Inflammatory macrophage (primary cell): Measurements from ENCODE around the gene FAHD1.
A peak's percentile ranks its signal among the peaks of the same experiment; 100 is the strongest.

Experiments
- DNase-seq, 2 donors: peaks; one replicate each; pipeline ENCODE4 v3.0.0-alpha.2; 2020 to 2022
- total RNA-seq, 18 experiments: gene quantifications; one replicate each; lab custom pipeline; 2026; ENCODE audit warnings: mixed read lengths in 6 of 18, inconsistent platforms in 2 of 18; lab: John Stamatoyannopoulos, UW

The FAHD1 gene
- total RNA-seq, result 8.5 to 43.1 (median 32.1) reads per million in 18 experiments

GRCh38 chr16:1826691-1827573 is at the start of gene FAHD1, which contains the start of gene HAGH:
Gene FAHD1 (plus strand): TSS chr16:1827206. CDS start chr16:1827239, 33 bp downstream.
Gene HAGH (minus strand): TSS chr16:1826825. CDS start chr16:1826787, 38 bp downstream.
- DNase-seq, result peak; percentile 96

GRCh38 chr16:1777375-1778199 is 49.4 kb upstream of the FAHD1 start:
- DNase-seq, result no peak

- DNase-seq, result no peak
These were observed 48.5 kb upstream of the FAHD1 start for GRCh38 chr16:1778200-1779179.

- DNase-seq, result no peak
These were observed 47.7 kb upstream of the FAHD1 start for GRCh38 chr16:1779234-1779701.

- DNase-seq, result no peak
These were observed 47.0 kb upstream of the FAHD1 start for GRCh38 chr16:1779741-1780676.

- no peak for DNase-seq
These were observed 46.3 kb upstream of the FAHD1 start for GRCh38 chr16:1780677-1781072.

GRCh38 chr16:1781254-1781653 is 45.8 kb upstream of the FAHD1 start:
- no peak for DNase-seq

GRCh38 chr16:1781758-1782407 is 45.1 kb upstream of the FAHD1 start:
- peak; percentile 24 to 43 for DNase-seq

- DNase-seq, result peak; percentile 100
These were observed 44.4 kb upstream of the FAHD1 start, which contains the start of the genes NUBP2 and SPSB3 for GRCh38 chr16:1782408-1783264. Gene NUBP2 (plus strand): TSS chr16:1782960. CDS start chr16:1783021, 61 bp downstream. Gene SPSB3 (minus strand): TSS chr16:1782571. CDS start chr16:1781483, 1,088 bp downstream.

- no peak for DNase-seq
These were observed 41.8 kb upstream of the FAHD1 start for GRCh38 chr16:1784977-1785845.

- no peak for DNase-seq
These were observed 41.2 kb upstream of the FAHD1 start for GRCh38 chr16:1785846-1786170.

GRCh38 chr16:1786242-1787055 is 40.6 kb upstream of the FAHD1 start:
- DNase-seq, result no peak

- DNase-seq, result no peak
These were observed 40.0 kb upstream of the FAHD1 start for GRCh38 chr16:1787056-1787321.

- DNase-seq, result no peak
These were observed 39.5 kb upstream of the FAHD1 start for GRCh38 chr16:1787322-1788094.

- no peak for DNase-seq
These were observed 38.8 kb upstream of the FAHD1 start for GRCh38 chr16:1788095-1788707.

GRCh38 chr16:1788708-1789100 is 38.3 kb upstream of the FAHD1 start:
- DNase-seq, result no peak
